Activated T-helper 2 cell treated with anti-CD3 and anti-CD28 coated beads, Interferon-gamma antibody, Interleukin-2, Interleukin-4, amounts not matched to agents 10 μg/mL and 5 μg/mL and 100 μg/mL, durations not matched to agents 14 hours and 24 hours and 36 hours (primary cell): ENCODE measurements around the gene TMTC3. TPM values are rescaled to one million over a fixed set of nuclear protein-coding genes. Genes with fewer than 3 reads are reported as not detected.
"Not testable (repeated sequence)": the region's sequence is repeated elsewhere in the genome, so short reads cannot be mapped to it uniquely, and the experiment has no call there.

Experiments
- DNase-seq: peaks from one replicate; pipeline ENCODE4 v3.0.0; 2021; ENCODE audit warnings: low spot score
- H3K27ac Mint-ChIP-seq: one replicate; pipeline ENCODE4 v1.8.0; 2021; ENCODE audit warnings: mixed read lengths
- H3K27me3 Mint-ChIP-seq: one replicate; pipeline ENCODE4 v1.8.0; 2021; ENCODE audit warnings: low read depth, mixed read lengths
- H3K36me3 Mint-ChIP-seq: one replicate; pipeline ENCODE4 v1.8.0; 2021; ENCODE audit warnings: low read depth, mixed read lengths
- H3K4me1 Mint-ChIP-seq: one replicate; pipeline ENCODE4 v1.8.0; 2021; ENCODE audit warnings: low read depth, mixed read lengths
- H3K4me3 Mint-ChIP-seq: one replicate; pipeline ENCODE4 v1.8.0; 2021; ENCODE audit warnings: low read depth, mild to moderate bottlenecking, moderate library complexity, mixed read lengths
- H3K9me3 Mint-ChIP-seq: one replicate; pipeline ENCODE4 v1.8.0; 2021; ENCODE audit warnings: mixed read lengths
- intact Hi-C: fragments of 100-400 bp; cut with micrococcal nuclease; formaldehyde crosslinking; loops from one replicate; pipeline ENCODE4 v1.15.1; 2023
- total RNA-seq: library from RNA; stranded (reverse); gene quantifications from 2 replicates; pipeline ENCODE4 v1.2.3, GENCODE V29; 2022

TMTC3 gene
- total RNA-seq, result 7.2 and 8.1 TPM in 2 replicates

GRCh38 chr12:88141774-88142609 lies at the start of gene TMTC3, which contains the start of gene CEP290:
TSS of gene TMTC3 (plus strand) at chr12:88142307. CDS start at chr12:88148316, 6,009 bp downstream.
TSS of gene CEP290 (minus strand) at chr12:88142088. CDS start at chr12:88141307, 781 bp downstream.
- H3K9me3 Mint-ChIP-seq, result no peaks in the 10 kb centered on the region
- H3K4me3 Mint-ChIP-seq, result peak within 1 kb of the TSS; percentile 94
- peak within 1 kb of the TSS; percentile 91 for H3K27ac Mint-ChIP-seq
- DNase-seq, result peak; percentile 93
- peaks cover 34% of the 10 kb centered on the region for H3K4me1 Mint-ChIP-seq
- H3K36me3 Mint-ChIP-seq, result peaks cover 34% of the 10 kb centered on the region
- no peaks in the 10 kb centered on the region for H3K27me3 Mint-ChIP-seq
- intact Hi-C loops, result loop anchor here (1.0 to 10.0 kb wide), 8 partner anchors 93 to 1567 kb away; a partner anchor contains a TSS

GRCh38 chr12:88092771-88093170 lies 49.3 kb upstream of the TMTC3 start:
- H3K9me3 Mint-ChIP-seq, result no peaks in the 10 kb centered on the region
- no peaks in the 10 kb centered on the region for H3K4me1 Mint-ChIP-seq
- H3K27me3 Mint-ChIP-seq, result no peaks in the 10 kb centered on the region
- intact Hi-C loops, result no loop called here
- no peak for DNase-seq
- H3K27ac Mint-ChIP-seq, result no peak overlapping the region
- H3K4me3 Mint-ChIP-seq, result no peak overlapping the region
- peaks cover 13% of the 10 kb centered on the region for H3K36me3 Mint-ChIP-seq

GRCh38 chr12:88093573-88093972 lies 48.5 kb upstream of the TMTC3 start:
- no peak for DNase-seq
- Mint-ChIP-seq H3K36me3 (peaks cover 16% of the 10 kb centered on the region), H3K9me3 (no peaks in the 10 kb centered on the region), H3K27ac (no peak overlapping the region), H3K4me3 (no peak overlapping the region), H3K27me3 (no peaks in the 10 kb centered on the region), H3K4me1 (no peaks in the 10 kb centered on the region)
- intact Hi-C loops, result no loop called here

- Mint-ChIP-seq H3K9me3 (no peaks in the 10 kb centered on the region), H3K36me3 (peaks cover 20% of the 10 kb centered on the region), H3K27me3 (no peaks in the 10 kb centered on the region), H3K27ac (no peak overlapping the region), H3K4me3 (no peak overlapping the region), H3K4me1 (peaks cover 1% of the 10 kb centered on the region)
- intact Hi-C loops, result no loop called here
- no peak for DNase-seq
Observed at GRCh38 chr12:88108021-88108420, 34.1 kb upstream of the TMTC3 start.

GRCh38 chr12:88111074-88111652 lies 30.9 kb upstream of the TMTC3 start:
- peaks cover 3% of the 10 kb centered on the region for H3K4me1 Mint-ChIP-seq
- H3K27me3 Mint-ChIP-seq, result no peaks in the 10 kb centered on the region
- intact Hi-C loops, result loop anchor here (1.0 to 10.0 kb wide), 2 partner anchors 282 to 884 kb away; no protein-coding TSS in a partner anchor
- peaks cover 27% of the 10 kb centered on the region for H3K36me3 Mint-ChIP-seq
- no peaks in the 10 kb centered on the region for H3K9me3 Mint-ChIP-seq
- H3K27ac Mint-ChIP-seq, result peak overlapping the region; percentile 46
- no peak overlapping the region for H3K4me3 Mint-ChIP-seq
- DNase-seq, result no peak

- H3K36me3 Mint-ChIP-seq, result peaks cover 35% of the 10 kb centered on the region
- peak overlapping the region; percentile 13 for H3K27ac Mint-ChIP-seq
- intact Hi-C loops, result loop anchor here (10.0 kb wide), 1 partner anchor 881 kb away; no protein-coding TSS in a partner anchor
Observed at GRCh38 chr12:88113871-88114270, 28.2 kb upstream of the TMTC3 start.

GRCh38 chr12:88122666-88123065 lies 19.4 kb upstream of the TMTC3 start:
- intact Hi-C loops, result no loop called here
- no peak overlapping the region for H3K4me3 Mint-ChIP-seq
- H3K27ac Mint-ChIP-seq, result no peak overlapping the region
- H3K9me3 Mint-ChIP-seq, result no peaks in the 10 kb centered on the region
- no peaks in the 10 kb centered on the region for H3K4me1 Mint-ChIP-seq
- no peaks in the 10 kb centered on the region for H3K27me3 Mint-ChIP-seq
- H3K36me3 Mint-ChIP-seq, result peaks cover 13% of the 10 kb centered on the region
- no peak for DNase-seq

More at GRCh38 chr12:88113871-88114270, 28.2 kb upstream of the TMTC3 start:
- no peak for DNase-seq
- Mint-ChIP-seq H3K4me1 (peaks cover 3% of the 10 kb centered on the region), H3K9me3 (no peaks in the 10 kb centered on the region), H3K4me3 (no peak overlapping the region), H3K27me3 (no peaks in the 10 kb centered on the region)

GRCh38 chr12:88127099-88127498 lies 15.0 kb upstream of the TMTC3 start:
- H3K36me3 Mint-ChIP-seq, result peaks cover 19% of the 10 kb centered on the region
- H3K9me3 Mint-ChIP-seq, result no peaks in the 10 kb centered on the region
- DNase-seq, result no peak
- H3K4me3 Mint-ChIP-seq, result no peak overlapping the region
- H3K27ac Mint-ChIP-seq, result no peak overlapping the region
- intact Hi-C loops, result no loop called here
- H3K27me3 Mint-ChIP-seq, result no peaks in the 10 kb centered on the region
- H3K4me1 Mint-ChIP-seq, result peaks cover under 1% of the 10 kb centered on the region

GRCh38 chr12:88127855-88128254 lies 14.3 kb upstream of the TMTC3 start:
- Mint-ChIP-seq H3K27me3 (no peaks in the 10 kb centered on the region), H3K9me3 (no peaks in the 10 kb centered on the region), H3K4me1 (peaks cover 4% of the 10 kb centered on the region), H3K27ac (no peak overlapping the region), H3K36me3 (peaks cover 27% of the 10 kb centered on the region), H3K4me3 (no peak overlapping the region)
- intact Hi-C loops, result no loop called here
- no peak for DNase-seq

- Mint-ChIP-seq H3K4me1 (peaks cover 4% of the 10 kb centered on the region), H3K27ac (no peak overlapping the region), H3K4me3 (no peak overlapping the region), H3K27me3 (no peaks in the 10 kb centered on the region), H3K9me3 (no peaks in the 10 kb centered on the region), H3K36me3 (peaks cover 44% of the 10 kb centered on the region)
- no peak for DNase-seq
- intact Hi-C loops, result no loop called here
Observed at GRCh38 chr12:88132392-88132791, 9.7 kb upstream of the TMTC3 start.

- intact Hi-C loops, H3K9me3 Mint-ChIP-seq: not testable (repeated sequence)
Observed at GRCh38 chr12:88133181-88133580, 8.9 kb upstream of the TMTC3 start.

GRCh38 chr12:88139711-88140110 lies 2.4 kb upstream of the TMTC3 start:
- H3K36me3 Mint-ChIP-seq, result peaks cover 32% of the 10 kb centered on the region
- not testable (repeated sequence) for H3K4me3 Mint-ChIP-seq, H3K27me3 Mint-ChIP-seq, DNase-seq, H3K9me3 Mint-ChIP-seq, H3K27ac Mint-ChIP-seq
- intact Hi-C loops, result loop anchor here (10.0 kb wide), 1 partner anchor 875 kb away; no protein-coding TSS in a partner anchor
- H3K4me1 Mint-ChIP-seq, result peaks cover 22% of the 10 kb centered on the region

More at GRCh38 chr12:88133181-88133580, 8.9 kb upstream of the TMTC3 start:
- not testable (repeated sequence) for H3K27me3 Mint-ChIP-seq, H3K4me3 Mint-ChIP-seq, DNase-seq, H3K27ac Mint-ChIP-seq, H3K4me1 Mint-ChIP-seq
- H3K36me3 Mint-ChIP-seq, result peaks cover 48% of the 10 kb centered on the region

- Mint-ChIP-seq H3K27me3 (no peaks in the 10 kb centered on the region), H3K27ac (peak overlapping the region; percentile 91), H3K4me1 (peaks cover 34% of the 10 kb centered on the region), H3K9me3 (no peaks in the 10 kb centered on the region), H3K4me3 (peak overlapping the region; percentile 94), H3K36me3 (peaks cover 37% of the 10 kb centered on the region)
- intact Hi-C loops, result loop anchor here (10.0 kb wide), 1 partner anchor 873 kb away; no protein-coding TSS in a partner anchor
- DNase-seq, result no peak
Observed at GRCh38 chr12:88141425-88141773, 708 bp upstream of the TMTC3 start.
